Caco-2 (cell line): Measurements from ENCODE around the gene SPATC1L. TPM values are rescaled to one million over a fixed set of nuclear protein-coding genes. Genes with fewer than 3 reads are reported as not detected.

Experiments
- BruUV-seq: library from RNA; stranded (reverse); fragments of 400-500 nt; replicated peaks from 2 replicates; lab custom pipeline; 2021; lab: Mats Ljungman, UMichigan
- CTCF ChIA-PET: fragments of 300-600 bp; sonication (Branson Sonifier 250); formaldehyde crosslinking; loops from one replicate; lab custom pipeline; 2022; ENCODE audit warnings: antibody characterized with exemption; lab: Charles Lee
- POLR2A ChIA-PET: fragments of 300-600 bp; sonication (Branson Sonifier 250); formaldehyde crosslinking; loops from one replicate; lab custom pipeline; 2022; ENCODE audit warnings: antibody characterized with exemption; lab: Charles Lee
- DNase-seq, 2 experiments: peaks; one replicate each; pipeline versions ENCODE4 v3.0.0 to v3.0.0-alpha.2; 2020 to 2022
- H3K27me3 ChIP-seq: replicated peaks from 2 replicates; pipeline ENCODE4 v1.6.0; 2011; ENCODE audit warnings: low read length; ENCODE audit not compliant: control insufficient read depth, insufficient read depth
- H3K36me3 ChIP-seq: 2 replicates; pipeline ENCODE4 v1.5.1; 2011; ENCODE audit warnings: low read length; ENCODE audit not compliant: control insufficient read depth, insufficient read depth
- H3K4me1 ChIP-seq: fragments of 250-450 bp; sonication (Bioruptor Pico); 2 replicates; pipeline ENCODE4 v1.5.1; 2020; ENCODE audit warnings: mild to moderate bottlenecking
- H3K4me3 ChIP-seq: 2 replicates; pipeline ENCODE4 v1.5.1; 2011; ENCODE audit warnings: low read depth, mild to moderate bottlenecking, control low read depth, low read length
- H3K9me3 ChIP-seq: fragments of 250-450 bp; sonication (Bioruptor Pico); 2 replicates; pipeline ENCODE4 v1.5.1; 2020; ENCODE audit warnings: mild to moderate bottlenecking, moderate library complexity
- H3K27ac Mint-ChIP-seq: one replicate; pipeline ENCODE4 v1.8.0; 2022; ENCODE audit warnings: mixed read lengths; ENCODE audit not compliant: unreplicated experiment
- H3K27me3 Mint-ChIP-seq: one replicate; pipeline ENCODE4 v1.8.0; 2022; ENCODE audit warnings: mixed read lengths; ENCODE audit not compliant: insufficient read depth, unreplicated experiment
- H3K36me3 Mint-ChIP-seq: one replicate; pipeline ENCODE4 v1.8.0; 2022; ENCODE audit warnings: mild to moderate bottlenecking, mixed read lengths; ENCODE audit not compliant: insufficient read depth, unreplicated experiment
- H3K4me1 Mint-ChIP-seq: one replicate; pipeline ENCODE4 v1.8.0; 2022; ENCODE audit warnings: low read depth, mixed read lengths; ENCODE audit not compliant: unreplicated experiment
- H3K4me3 Mint-ChIP-seq: one replicate; pipeline ENCODE4 v1.8.0; 2022; ENCODE audit warnings: mild to moderate bottlenecking, moderate library complexity, mixed read lengths; ENCODE audit not compliant: unreplicated experiment
- H3K9me3 Mint-ChIP-seq: one replicate; pipeline ENCODE4 v1.8.0; 2022; ENCODE audit warnings: mixed read lengths; ENCODE audit not compliant: unreplicated experiment
- CTCF ChIP-seq, 2 experiments: fragments of 200-600 bp in 1 of 2; IDR thresholded peaks; 1 replicate in 1 of 2; 2 replicates in 1 of 2; pipeline versions ENCODE4 v1.5.1 to v1.8.0; 2011 to 2022; ENCODE audit warnings: antibody characterized with exemption in 1 of 2, control low read depth in 1 of 2, inconsistent platforms in 1 of 2, low read depth in 1 of 2, low read length in 1 of 2, mild to moderate bottlenecking in 1 of 2, moderate library complexity in 1 of 2; ENCODE audit not compliant: insufficient read depth in 1 of 2, severe bottlenecking in 1 of 2, unreplicated experiment in 1 of 2
- intact Hi-C: fragments of 100-400 bp; cut with micrococcal nuclease; formaldehyde crosslinking; loops from one replicate; pipeline ENCODE4 v1.10.0; 2022; ENCODE audit not compliant: unreplicated experiment
- total RNA-seq: library from RNA; stranded (reverse); gene quantifications from 2 replicates; pipeline ENCODE4 v1.2.3, GENCODE V29; 2022

Gene SPATC1L
- total RNA-seq, 1 experiment from 2014 or later = 3.1 TPM

DNA sequence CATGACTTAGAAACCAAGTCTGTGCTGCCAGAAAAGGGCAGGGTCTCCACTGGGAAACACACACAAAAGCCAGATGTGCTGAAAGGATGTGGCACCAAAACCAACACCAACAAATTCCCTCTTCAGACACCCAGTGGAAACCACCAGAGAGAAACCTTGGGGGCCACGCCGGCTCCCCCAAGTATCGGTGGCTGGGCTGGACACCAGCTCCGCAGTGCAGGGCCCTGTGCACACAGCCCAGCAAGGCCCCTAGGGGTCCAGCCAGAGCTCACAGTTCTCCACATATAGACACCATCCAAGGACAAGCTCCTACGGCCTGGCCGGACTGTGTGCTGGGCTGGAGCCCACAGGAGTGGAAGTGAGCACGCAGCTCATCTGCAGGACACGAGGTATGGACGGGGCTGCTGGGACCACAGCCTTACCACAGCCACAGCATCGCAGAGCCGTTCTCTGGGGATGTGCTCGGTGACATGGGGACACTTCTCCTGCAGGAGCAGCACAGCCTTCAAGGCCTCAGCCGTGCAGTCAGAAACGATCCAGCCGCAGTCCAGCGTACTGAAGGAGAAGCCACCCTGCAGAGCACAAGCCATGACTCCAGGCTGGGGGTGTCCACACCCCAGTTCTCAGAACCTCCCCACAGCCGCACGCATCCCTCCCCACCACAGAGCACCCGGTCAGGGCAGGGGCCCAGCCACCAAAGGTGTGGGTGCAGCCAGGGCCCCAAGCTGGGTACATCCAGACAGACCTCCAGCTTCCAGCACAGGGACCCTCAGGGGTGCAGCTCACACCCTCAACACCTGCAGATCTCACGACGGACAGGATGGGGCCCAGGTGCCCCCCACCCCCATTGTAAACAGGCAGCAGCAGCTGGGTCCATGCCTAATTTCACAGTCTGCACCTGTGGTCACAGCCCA is 23.0 kb upstream of the SPATC1L start:
- intact Hi-C loops = no loop called here
- Histone ChIP-seq H3K9me3 (no peaks in the 10 kb centered on the region), H3K4me3 (no peak overlapping the region), H3K4me1 (no peaks in the 10 kb centered on the region), H3K27me3 (no peaks in the 10 kb centered on the region), H3K36me3 (peaks cover 3% of the 10 kb centered on the region)
- no peak for TF ChIP-seq CTCF (IDR thresholded peaks at IDR 0.05; ENCODE audit: insufficient read depth in 1 of 2, low read depth in 1 of 2, low read length in 1 of 2, severe bottlenecking in 1 of 2, unreplicated experiment in 1 of 2)
- H3K27me3 Mint-ChIP-seq = no peaks in the 10 kb centered on the region
- no TSS peak for BruUV-seq
- CTCF ChIA-PET = interaction anchor here (0.6 kb wide), 1 partner anchor 191 kb away, joined by 3 read pairs; no protein-coding TSS in a partner anchor
- POLR2A ChIA-PET = no interaction called here
- peaks cover 52% of the 10 kb centered on the region for H3K36me3 Mint-ChIP-seq
- H3K4me3 Mint-ChIP-seq = no peak overlapping the region
- no peaks in the 10 kb centered on the region for H3K4me1 Mint-ChIP-seq
- H3K27ac Mint-ChIP-seq = no peak overlapping the region
- no peaks in the 10 kb centered on the region for H3K9me3 Mint-ChIP-seq
- no peak for DNase-seq

DNA sequence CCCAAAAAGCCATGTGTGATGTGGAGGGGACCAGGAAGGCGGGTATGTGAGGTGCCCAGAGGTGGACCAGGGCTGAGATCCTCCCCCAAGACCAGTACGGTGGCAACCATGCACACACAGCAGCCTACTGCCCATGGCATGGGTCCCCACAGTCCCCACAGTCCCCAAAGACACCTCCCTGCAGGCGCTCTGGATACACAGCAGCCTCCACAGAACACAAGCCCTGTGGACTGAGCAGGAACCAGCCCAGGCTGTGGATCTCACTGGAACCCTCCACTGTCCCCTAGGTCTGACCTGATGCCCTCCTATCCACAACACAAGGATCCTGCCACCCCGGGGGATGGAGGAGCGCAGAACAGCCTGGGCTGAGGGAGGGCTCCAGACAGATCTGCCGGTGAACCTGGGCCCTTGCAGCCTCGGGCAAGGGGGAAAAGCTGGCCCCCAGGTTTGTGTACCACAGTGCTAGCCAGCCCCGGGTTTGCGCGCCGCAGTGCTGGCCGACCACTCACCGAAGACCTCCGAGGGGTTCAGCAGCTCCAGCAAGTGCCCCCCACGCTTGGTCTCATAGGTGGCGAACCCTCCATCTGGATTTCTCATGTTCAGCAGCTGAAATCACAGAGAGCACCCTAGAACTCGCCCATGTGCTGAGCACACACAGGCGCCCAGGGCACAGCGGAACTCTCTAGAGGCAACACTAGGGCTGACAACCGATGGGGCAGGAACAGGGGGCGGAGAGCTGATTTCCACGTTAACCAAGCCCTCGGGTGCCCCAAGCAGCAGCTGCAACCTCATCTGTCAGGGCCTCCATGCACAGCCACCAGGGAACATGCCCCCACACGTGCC is 22.1 kb upstream of the SPATC1L start:
- peaks cover 3% of the 10 kb centered on the region for H3K36me3 ChIP-seq
- no peaks in the 10 kb centered on the region for H3K27me3 Mint-ChIP-seq
- TF ChIP-seq CTCF (IDR thresholded peaks at IDR 0.05; ENCODE audit: insufficient read depth in 1 of 2, low read depth in 1 of 2, low read length in 1 of 2, severe bottlenecking in 1 of 2, unreplicated experiment in 1 of 2) = no peak
- intact Hi-C loops = no loop called here
- no peaks in the 10 kb centered on the region for H3K4me1 ChIP-seq
- H3K27ac Mint-ChIP-seq = no peak overlapping the region
- no peaks in the 10 kb centered on the region for H3K9me3 ChIP-seq
- H3K4me3 ChIP-seq = no peak overlapping the region
- no peak for DNase-seq
- no peak overlapping the region for H3K4me3 Mint-ChIP-seq
- H3K4me1 Mint-ChIP-seq = no peaks in the 10 kb centered on the region
- H3K27me3 ChIP-seq = no peaks in the 10 kb centered on the region
- BruUV-seq = no TSS peak
- peaks cover 50% of the 10 kb centered on the region for H3K36me3 Mint-ChIP-seq
- POLR2A ChIA-PET = no interaction called here
- CTCF ChIA-PET = no interaction called here
- H3K9me3 Mint-ChIP-seq = no peaks in the 10 kb centered on the region

DNA sequence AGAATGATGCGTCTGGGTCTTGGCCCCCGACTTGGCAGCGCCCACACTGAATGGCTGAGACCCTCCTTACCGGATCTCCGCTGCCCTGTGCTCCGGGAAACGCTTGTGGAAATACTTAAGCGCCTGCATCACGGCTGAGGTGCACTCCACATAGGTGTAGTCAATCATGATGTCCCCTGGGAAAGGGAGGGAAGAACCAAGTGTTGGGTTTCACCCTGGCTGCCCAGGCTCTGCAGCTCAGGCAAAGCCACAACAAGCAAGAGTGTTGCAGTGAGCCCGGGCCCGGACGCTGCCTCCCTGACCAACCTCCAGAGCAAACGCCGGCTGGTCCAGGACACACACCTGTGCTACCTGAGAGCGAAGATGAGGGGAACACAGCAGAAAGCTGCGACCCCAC is 21.5 kb upstream of the SPATC1L start:
- no peaks in the 10 kb centered on the region for H3K9me3 ChIP-seq
- no peak for TF ChIP-seq CTCF (IDR thresholded peaks at IDR 0.05; ENCODE audit: insufficient read depth in 1 of 2, low read depth in 1 of 2, low read length in 1 of 2, severe bottlenecking in 1 of 2, unreplicated experiment in 1 of 2)
- Mint-ChIP-seq H3K27me3 (no peaks in the 10 kb centered on the region), H3K27ac (no peak overlapping the region), H3K9me3 (no peaks in the 10 kb centered on the region), H3K4me3 (no peak overlapping the region), H3K36me3 (peaks cover 46% of the 10 kb centered on the region), H3K4me1 (no peaks in the 10 kb centered on the region)
- intact Hi-C loops = no loop called here
- DNase-seq = no peak
- no peaks in the 10 kb centered on the region for H3K27me3 ChIP-seq
- ChIA-PET CTCF (no interaction called here), POLR2A (no interaction called here)
- no peaks in the 10 kb centered on the region for H3K4me1 ChIP-seq
- peaks cover 3% of the 10 kb centered on the region for H3K36me3 ChIP-seq
- BruUV-seq = no TSS peak
- no peak overlapping the region for H3K4me3 ChIP-seq
